Spinal cord (tissue), 4 donors: ENCODE results near the gene FCRLB. TPM values are rescaled to one million over a fixed set of nuclear protein-coding genes. Genes with fewer than 3 reads are reported as not detected.

Experiments used
- polyA plus RNA-seq, 2 donors: library from polyadenylated mRNA; unstranded; fragments of 120-200 nt; gene quantifications; one replicate each; pipeline ENCODE4 v1.2.1, GENCODE V29; 2013; ENCODE audit not compliant: insufficient read length in 2 of 2
- small RNA-seq: library from RNA; depleted of rRNA; stranded (forward); fragments of <200 nt; gene quantifications from one replicate; pipeline ENCODE3, GENCODE V24; 2014; ENCODE audit warnings: low replicate concordance
- total RNA-seq, 2 donors: library from RNA; depleted of rRNA in 1 of 2; stranded (reverse); fragments of 120-200 nt in 1 of 2; fragments of >200 nt in 1 of 2; gene quantifications; one replicate each; pipeline versions ENCODE4 v1.2.3 to v1.2.4, GENCODE V29; 2013 to 2014

FCRLB gene
- total and polyA plus RNA-seq, 4 donors, result 0.88 to 2.9 (median 2.4) TPM

Small RNA genes lying within 50 kb of the gene (small RNA-seq; reads per million reads assigned to genes)
- gene RF00019, result not detected
- gene RN7SL466P, result not detected

Other genes starting within 250 kb of the FCRLB start
- gene FCGR2A, start 216.1 kb upstream of the FCRLB start, total RNA-seq, result 10 to 100 TPM; 11.7 to 53.8 TPM
- gene FCGR2A, start 216.1 kb upstream of the FCRLB start, polyA plus RNA-seq, result 1 to 10 TPM; 7.1 to 9.0 TPM
- 10 to 100 TPM in 1 of 2 donors, under 1 TPM in 1; 0.77 to 25.8 TPM for gene HSPA6, start 197.0 kb upstream of the FCRLB start, total RNA-seq
- gene HSPA6, start 197.0 kb upstream of the FCRLB start, polyA plus RNA-seq, result 1 to 10 TPM in 1 of 2 donors, under 1 TPM in 1; 0.93 to 1.2 TPM
- gene FCGR3A, start 171.7 kb upstream of the FCRLB start, total RNA-seq, result 10 to 100 TPM in 1 of 2 donors, 1 to 10 TPM in 1; 5.6 to 30.1 TPM
- 10 to 100 TPM; 17.1 to 28.9 TPM for gene FCGR3A, start 171.7 kb upstream of the FCRLB start, polyA plus RNA-seq
- gene FCGR3B, start 90.4 kb upstream of the FCRLB start, total RNA-seq, result 10 to 100 TPM in 1 of 2 donors, under 1 TPM in 1; 0.39 to 19.2 TPM
- gene FCGR3B, start 90.4 kb upstream of the FCRLB start, polyA plus RNA-seq, result 1 to 10 TPM in 1 of 2 donors, under 1 TPM in 1; 0.53 to 1.9 TPM
- 1 to 10 TPM; 1.1 to 1.5 TPM for gene FCGR2B, start 58.4 kb upstream of the FCRLB start, total RNA-seq
- gene FCGR2B, start 58.4 kb upstream of the FCRLB start, polyA plus RNA-seq, result under 1 TPM in 1 of 2 donors, not detected in 1; 0.20 TPM
- gene FCRLA, start 14.3 kb upstream of the FCRLB start, total RNA-seq, result under 1 TPM; 0.44 to 0.79 TPM
- 1 to 10 TPM in 1 of 2 donors, under 1 TPM in 1; 0.70 to 1.4 TPM for gene FCRLA, start 14.3 kb upstream of the FCRLB start, polyA plus RNA-seq
- gene DUSP12, start 28.2 kb downstream of the FCRLB start, total RNA-seq, result 10 to 100 TPM; 40.2 to 48.5 TPM
- 10 to 100 TPM; 39.4 to 44.7 TPM for gene DUSP12, start 28.2 kb downstream of the FCRLB start, polyA plus RNA-seq
- gene ATF6, start 44.8 kb downstream of the FCRLB start, total RNA-seq, result 10 to 100 TPM; 27.2 to 41.1 TPM
- gene ATF6, start 44.8 kb downstream of the FCRLB start, polyA plus RNA-seq, result 10 to 100 TPM; 18.6 to 21.8 TPM